Stimulated activated CD4-positive, alpha-beta T cell treated with anti-CD3 and anti-CD28 coated beads, TNF-alpha, amount 100 ng/mL, for 1 hour (primary cell): Measurements from ENCODE around the gene CYTIP.
A peak's percentile ranks its signal among the peaks of the same experiment; 100 is the strongest.
"Not testable (repeated sequence)": the region's sequence is repeated elsewhere in the genome, so short reads cannot be mapped to it uniquely, and the experiment has no call there.

Experiments used
- DNase-seq, 3 donors: peaks; one replicate each; pipeline ENCODE4 v3.0.0-alpha.2; 2020; ENCODE audit warnings: low read depth in 3 of 3, low spot score in 1 of 3

Gene CYTIP

DNA sequence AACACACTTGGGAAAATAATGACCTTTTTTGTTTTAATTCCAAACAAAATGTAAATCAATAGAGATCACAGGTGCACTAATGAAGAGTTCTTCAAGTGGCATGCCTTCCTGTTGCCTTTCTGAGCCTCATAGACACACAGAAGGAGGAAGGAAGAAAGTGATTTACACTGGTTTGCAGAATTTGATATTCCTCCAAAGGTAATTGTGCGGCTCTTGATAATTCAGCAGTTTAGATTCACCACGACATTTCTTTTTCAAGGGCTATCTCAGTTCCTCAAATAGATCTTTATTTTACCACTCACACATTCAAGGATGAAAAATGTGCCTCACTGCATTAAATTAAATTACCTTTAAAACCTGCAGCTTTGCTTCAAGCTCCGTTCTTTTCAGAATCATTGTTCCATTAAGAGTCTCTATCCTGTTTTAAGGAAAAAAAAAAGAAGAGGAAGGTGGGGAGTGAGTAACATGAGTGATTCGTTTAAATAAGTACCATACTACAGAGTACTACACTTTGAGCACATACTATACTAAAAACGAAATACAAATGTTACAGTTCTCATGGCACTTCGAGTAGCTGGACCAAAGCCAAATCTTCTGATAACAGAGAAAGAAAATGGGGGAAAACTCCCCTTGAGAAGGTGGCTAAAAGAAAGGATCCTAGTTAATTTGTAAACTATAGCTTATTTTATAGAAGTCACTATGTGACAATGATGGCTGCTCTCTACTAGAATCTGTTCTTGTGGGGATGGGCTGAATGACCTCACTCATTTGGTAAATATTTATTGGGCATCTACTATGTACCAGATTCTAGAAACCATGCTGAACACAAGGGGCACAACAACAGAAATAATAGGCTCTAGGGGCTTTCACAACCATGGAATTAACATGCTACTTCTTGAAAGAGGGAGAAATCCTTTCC lies 16.6 kb downstream of the CYTIP start:
- no peak for DNase-seq

DNA sequence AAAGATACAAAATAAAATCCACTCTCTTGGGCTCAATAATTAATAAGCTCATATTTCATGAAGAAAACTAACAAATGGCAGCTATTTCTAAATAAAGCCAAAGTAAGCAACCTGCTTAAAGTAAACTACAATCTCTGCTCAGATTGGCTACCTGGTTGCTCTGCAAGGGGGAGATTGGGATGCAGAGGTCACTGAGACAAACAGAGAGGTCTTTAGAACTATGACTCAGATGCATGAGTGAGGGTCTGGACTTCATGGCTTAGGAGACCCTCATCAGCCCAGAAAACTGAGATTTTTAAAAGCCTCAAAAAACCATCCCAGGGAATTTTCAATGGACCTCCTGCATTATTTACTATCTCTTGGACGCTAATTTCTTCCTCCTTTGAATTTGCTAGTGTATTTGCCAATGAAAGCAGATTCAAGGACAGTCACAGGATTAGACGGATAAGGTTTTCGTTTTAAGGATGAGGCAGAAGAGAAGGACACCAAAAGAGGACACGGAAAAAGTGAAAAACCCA lies 17.4 kb downstream of the CYTIP start:
- no peak for DNase-seq

GRCh38 chr2:157424374-157424773 lies 19.5 kb downstream of the CYTIP start:
- DNase-seq, result no peak

GRCh38 chr2:157421964-157422363 lies 21.9 kb downstream of the CYTIP start:
- DNase-seq, result no peak

DNA sequence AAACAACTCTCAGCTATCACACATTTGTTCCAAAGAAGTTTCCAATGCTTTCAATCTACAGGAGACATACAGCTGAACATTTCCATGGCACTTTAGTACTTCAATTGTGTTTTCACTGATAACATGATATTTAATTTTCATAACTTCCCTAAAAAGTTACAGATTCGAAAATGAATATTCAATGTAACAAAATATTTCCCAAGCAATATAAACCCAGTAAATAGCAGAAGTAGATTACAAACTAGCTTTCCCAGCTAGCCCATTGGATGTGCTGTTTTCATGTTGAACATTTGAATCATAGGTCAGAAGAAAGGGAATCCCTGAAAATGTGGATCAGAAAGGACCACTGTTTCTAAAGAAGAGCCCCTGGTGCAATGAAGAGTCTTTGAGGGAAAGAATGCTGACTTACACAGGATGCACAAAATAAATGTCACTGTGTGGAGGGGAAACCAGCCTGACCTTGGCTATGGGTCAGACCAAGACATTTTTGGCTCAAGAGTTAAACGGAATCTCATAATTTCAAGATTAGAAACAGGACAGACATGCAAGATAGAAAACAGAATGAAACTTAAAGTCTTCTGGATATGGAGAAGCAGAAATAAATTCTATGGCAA lies 22.5 kb downstream of the CYTIP start:
- DNase-seq, result no peak

DNA sequence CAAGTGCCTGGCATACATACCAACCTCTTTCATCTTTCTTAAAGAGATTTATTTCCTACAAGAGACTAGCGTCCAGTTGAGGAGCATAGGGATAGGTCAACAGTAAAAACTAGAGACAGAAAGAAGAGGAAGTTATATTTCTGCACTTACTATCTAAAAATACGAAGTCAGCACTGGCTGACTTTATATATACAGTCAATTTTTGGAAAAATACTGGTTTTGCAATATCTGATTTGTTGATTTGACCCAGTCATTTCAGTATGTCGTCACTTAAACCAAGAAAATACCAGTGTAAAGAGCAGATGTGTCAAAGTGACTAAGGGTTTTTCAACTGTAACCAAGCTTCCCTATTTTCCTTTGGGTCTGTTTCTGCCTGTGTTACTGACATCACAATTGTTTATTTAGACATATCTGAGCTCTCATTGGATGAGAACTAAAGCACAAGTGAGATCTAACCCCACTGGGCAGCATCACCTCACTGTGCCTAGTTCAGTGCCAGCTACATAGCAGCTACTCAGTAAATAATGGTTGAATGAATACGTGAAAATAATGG lies 23.0 kb downstream of the CYTIP start:
- no peak for DNase-seq

- DNase-seq, result no peak
Measured at GRCh38 chr2:157419031-157419575, 24.8 kb downstream of the CYTIP start.

DNA sequence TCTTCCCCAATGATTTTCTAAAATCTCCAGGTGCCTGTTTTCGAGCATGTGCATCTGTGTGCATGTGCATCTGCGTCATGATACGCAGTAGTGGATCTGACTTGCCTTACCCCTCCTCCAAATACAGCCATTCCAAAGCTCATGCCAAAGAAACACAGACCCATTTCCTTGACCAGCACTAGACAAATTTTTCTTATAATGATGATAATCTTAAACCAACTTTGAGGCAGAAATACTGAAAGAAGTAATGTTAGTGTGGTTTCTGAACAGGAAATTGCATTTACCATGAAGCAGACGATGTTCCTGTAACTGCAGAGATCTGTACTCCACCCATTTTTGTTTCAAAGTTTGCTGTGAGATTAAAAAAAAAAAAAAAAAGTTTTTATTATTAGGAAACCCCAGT lies 25.6 kb downstream of the CYTIP start:
- DNase-seq, result no peak

- DNase-seq, result no peak
Measured at GRCh38 chr2:157415591-157416101, 28.2 kb downstream of the CYTIP start.

GRCh38 chr2:157414050-157414449 lies 29.8 kb downstream of the CYTIP start:
- DNase-seq, result no peak

- peak in 1 of 3 donors; percentile 15 for DNase-seq
Measured at GRCh38 chr2:157413326-157414035, 30.4 kb downstream of the CYTIP start.

GRCh38 chr2:157411624-157412336 lies 32.1 kb downstream of the CYTIP start:
- DNase-seq, result no peak

- not testable (repeated sequence) for DNase-seq
Measured at GRCh38 chr2:157405398-157405797, 38.5 kb downstream of the CYTIP start.

- peak in 2 of 3 donors; percentile 35 to 45 for DNase-seq
Measured at GRCh38 chr2:157404363-157404762, 39.5 kb downstream of the CYTIP start.

DNA sequence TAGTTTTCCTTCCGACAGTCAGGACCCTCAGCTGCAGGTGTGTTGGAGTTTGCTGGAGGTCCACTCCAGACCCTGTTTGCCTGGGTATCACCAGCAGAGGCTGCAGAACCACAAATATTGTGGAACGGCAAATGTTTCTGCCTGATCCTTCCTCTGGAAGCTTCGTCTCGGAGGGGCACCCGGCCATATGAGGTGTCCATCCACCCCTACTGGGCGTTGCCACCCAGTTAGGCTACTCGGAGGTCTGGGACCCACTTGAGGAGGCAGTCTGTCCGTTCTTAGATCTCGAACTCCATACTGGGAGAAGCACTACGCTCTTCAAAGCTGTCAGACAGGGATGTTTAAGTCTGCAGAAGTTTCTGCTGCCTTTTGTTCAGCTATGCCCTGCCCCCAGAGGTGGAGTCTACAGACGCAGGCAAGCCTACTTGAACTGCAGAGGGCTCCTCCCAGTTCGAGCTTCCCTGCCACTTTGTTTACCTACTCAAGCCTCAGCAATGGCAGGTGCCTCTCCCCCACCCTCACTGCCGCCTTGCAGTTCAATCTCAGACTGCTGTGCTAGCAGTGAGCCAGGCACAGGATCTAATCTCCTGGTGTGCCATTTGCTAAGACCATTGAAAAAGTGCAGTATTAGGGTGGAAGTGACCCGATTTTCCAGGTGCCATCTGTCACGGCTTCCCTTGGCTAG lies 40.9 kb downstream of the CYTIP start:
- DNase-seq, result not testable (repeated sequence)

DNA sequence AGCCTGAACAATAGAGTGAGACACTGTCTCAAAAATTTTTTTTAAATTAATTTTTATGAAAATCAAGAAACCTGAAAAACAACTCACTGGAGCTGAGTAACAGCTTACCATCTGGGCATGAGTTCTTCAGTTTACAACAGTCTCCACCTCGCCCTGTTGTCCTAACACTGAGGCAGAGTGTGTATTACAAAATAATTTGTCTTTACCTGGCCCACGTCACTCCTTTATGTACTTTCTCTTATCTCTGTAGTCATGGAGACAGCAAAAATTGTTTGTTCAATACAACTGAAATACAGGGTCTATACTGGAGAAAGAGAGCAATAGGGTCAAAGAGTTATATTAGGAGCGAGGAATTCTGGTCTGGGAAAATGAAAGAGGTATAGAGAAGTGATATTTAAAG lies 48.1 kb downstream of the CYTIP start:
- no peak for DNase-seq

GRCh38 chr2:157394928-157395327 lies 49.0 kb downstream of the CYTIP start:
- DNase-seq, result no peak

GRCh38 chr2:157393348-157393747 lies 50.5 kb downstream of the CYTIP start:
- DNase-seq, result no peak

DNA sequence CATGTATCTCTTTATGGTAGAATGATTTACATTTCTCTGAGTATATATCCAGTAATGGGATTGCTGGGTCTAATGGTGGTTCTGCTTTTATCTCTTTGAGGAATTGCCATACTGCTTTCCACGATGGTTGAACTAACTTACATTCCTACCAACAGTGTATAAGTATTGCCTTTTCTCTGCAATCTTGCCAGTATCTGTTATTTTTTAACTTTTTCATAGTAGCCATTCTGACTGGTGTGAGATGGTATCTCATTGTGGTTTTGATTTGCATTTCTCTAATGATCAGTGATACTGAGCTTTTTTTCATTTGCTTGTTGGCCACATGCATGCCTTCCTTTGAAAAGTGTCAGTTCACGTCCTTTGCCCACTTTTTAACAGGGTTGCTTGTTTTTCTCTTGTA lies 55.1 kb downstream of the CYTIP start:
- DNase-seq, result no peak

DNA sequence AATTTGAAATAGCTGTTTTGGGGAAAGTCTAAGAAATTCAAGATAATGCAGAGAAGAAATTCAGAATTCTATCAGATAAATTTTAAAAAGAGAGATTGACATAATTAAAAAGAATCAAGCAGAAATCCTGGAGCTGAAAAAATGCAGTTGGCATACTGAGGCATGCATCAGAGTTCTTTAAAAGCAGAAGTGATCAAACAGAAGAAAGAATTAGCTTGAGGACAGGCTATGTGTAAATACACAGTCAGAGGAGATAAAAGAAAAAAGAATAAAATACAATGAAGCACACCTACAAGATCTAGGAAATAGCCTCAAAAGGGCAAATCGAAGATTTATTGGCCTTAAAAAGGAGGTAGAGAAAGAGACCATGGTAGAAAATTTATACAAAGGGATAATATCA lies 57.1 kb downstream of the CYTIP start:
- no peak for DNase-seq
